Measurements from ENCODE around the gene FAM135A. TPM values are rescaled to one million over a fixed set of nuclear protein-coding genes. Genes with fewer than 3 reads are reported as not detected.

The FAM135A gene
- total and polyA plus RNA-seq, 10 of the 15 experiments (the other 5 are each of a cell fraction or from before 2014, with no cell fraction given): 3.9 to 24.5 (median 13.7) TPM

DNA sequence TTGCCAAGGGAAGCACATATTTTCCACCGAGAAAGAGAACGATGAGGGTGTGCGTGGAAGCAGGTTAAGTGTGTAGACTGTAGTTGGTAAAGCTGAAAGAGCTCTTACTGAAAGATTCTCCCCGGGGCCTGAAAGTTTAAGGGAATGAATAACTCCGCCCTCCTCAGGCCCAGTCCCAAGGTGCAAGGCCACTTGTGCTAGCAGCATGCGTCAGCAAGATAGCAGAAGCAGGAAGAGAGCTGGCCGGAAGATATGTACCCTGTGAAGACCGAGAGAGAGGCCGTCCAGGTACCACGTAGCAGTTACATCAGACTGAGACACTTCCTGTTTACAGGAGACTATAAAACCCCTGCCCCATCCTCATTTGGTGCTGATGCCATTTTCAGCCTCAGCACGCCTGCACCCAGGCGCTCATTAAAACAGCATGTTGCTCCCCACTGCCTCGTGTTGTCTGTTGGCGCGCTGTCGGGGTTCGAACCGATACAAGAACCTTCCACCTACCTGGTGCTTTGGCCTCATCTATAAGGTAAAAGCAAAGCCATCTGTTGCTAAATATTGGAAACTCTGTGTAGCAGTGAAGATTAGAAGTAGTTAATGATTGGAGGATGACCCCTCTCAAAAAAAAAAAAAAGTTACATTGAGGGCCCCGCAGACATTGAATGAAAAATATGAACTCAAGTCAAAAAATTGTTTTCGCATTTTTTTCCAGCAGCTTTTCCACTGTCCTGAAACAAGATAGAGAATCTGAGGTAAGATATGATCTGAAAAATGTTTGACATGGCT, 18.6 kb upstream of the FAM135A start (continued):
- TF ChIP-seq ZBTB40 (IDR thresholded peaks at IDR 0.05; ENCODE audit: borderline replicate concordance) (no peak), RCOR1 (conservative IDR thresholded peaks at IDR 0.05; ENCODE audit: low read depth, low read length) (no peak), E2F4 (IDR thresholded peaks at IDR 0.05; ENCODE audit: low read depth, low read length) (no peak)

- Histone ChIP-seq H3K27me3 (replicated peaks in 1 of 2; ENCODE audit: control insufficient read depth in 2 of 2, insufficient read depth in 2 of 2, low read length in 1 of 2) (no peaks in the 10 kb centered on the region; a peak in 2 of 4 replicates), H3K4me3 (no peak overlapping the region), H3K9me3 (replicated peaks; ENCODE audit: control insufficient read depth, insufficient read depth, low read length) (no peaks in the 10 kb centered on the region), H3K4me1 (ENCODE audit: control insufficient read depth, insufficient read depth, low read length) (no peaks in the 10 kb centered on the region), H3K4me2 (ENCODE audit: control insufficient read depth, insufficient read depth) (no peak overlapping the region), H3K27ac (ENCODE audit: control insufficient read depth, insufficient read depth) (no peak overlapping the region), H2AFZ (ENCODE audit: control insufficient read depth, low read depth, low read length) (no peak overlapping the region), H3K36me3 (ENCODE audit: control insufficient read depth in 2 of 2, insufficient read depth in 2 of 2, low read length in 1 of 2) (no peaks in the 10 kb centered on the region), H4K20me1 (ENCODE audit: control insufficient read depth, insufficient read depth) (no peaks in the 10 kb centered on the region), H3K9ac (ENCODE audit: control insufficient read depth, insufficient read depth, low read length) (no peak overlapping the region), H3K79me2 (ENCODE audit: control insufficient read depth, insufficient read depth, low read length) (no peaks in the 10 kb centered on the region)
- no TSS peak for BruUV-seq (replicated peaks)
- ChIA-PET SMC1A (ENCODE audit: uncharacterized antibody, unreplicated experiment) (interaction anchor here (1.2 to 1.5 kb wide), 3 partner anchors 18 to 174 kb away, joined by 3 read pairs; partner anchors contain the start of gene FAM135A), POLR2A (no interaction called here), RAD21 (ENCODE audit: unreplicated experiment) (no interaction called here), CTCF (interaction anchor here (0.8 to 1.4 kb wide), 3 partner anchors 26 to 291 kb away, joined by 3 to 5 read pairs (median 4); no protein-coding TSS in a partner anchor)
- FAIRE-seq (no peak), ATAC-seq (no peak), DNase-seq (ENCODE audit: low read depth, low spot score) (no peak)
- in situ Hi-C loops (cut with MboI): no loop called here
- intact Hi-C loops (cut with micrococcal nuclease; ENCODE audit: unreplicated experiment): loop anchor here (2.0 kb wide), 1 partner anchor 20 kb away; no protein-coding TSS in a partner anchor
- TF ChIP-seq SUPT20H (IDR thresholded peaks at IDR 0.05; ENCODE audit: borderline replicate concordance, control insufficient read depth, low read depth, low read length) (no peak), ZZZ3 (IDR thresholded peaks at IDR 0.05; ENCODE audit: control insufficient read depth, insufficient read length, low read depth) (no peak), CREB1 (IDR thresholded peaks at IDR 0.05; ENCODE audit: low read depth) (no peak), BCL3 (IDR thresholded peaks at IDR 0.05; ENCODE audit: borderline replicate concordance, insufficient read depth, low read depth, low read length, poor library complexity, severe bottlenecking) (no peak), MYC (IDR thresholded peaks at IDR 0.05; ENCODE audit: insufficient read depth, insufficient read length, insufficient replicate concordance, low read length, severe bottlenecking) (no peak), ZBED1 (IDR thresholded peaks at IDR 0.05; ENCODE audit: borderline replicate concordance) (no peak), MXI1 (IDR thresholded peaks at IDR 0.05; ENCODE audit: low read depth, low read length) (no peak), RUNX3 (IDR thresholded peaks at IDR 0.05; ENCODE audit: low read length) (no peak), POLR2A (IDR thresholded peaks at IDR 0.05; ENCODE audit: low read depth, low read length) (no peak), RELA (IDR thresholded peaks at IDR 0.05; ENCODE audit: borderline replicate concordance, partially characterized antibody) (no peak), SREBF1 (IDR thresholded peaks at IDR 0.05; ENCODE audit: low read length) (no peak), CREM (IDR thresholded peaks at IDR 0.05; ENCODE audit: low read depth) (no peak), WRNIP1 (IDR thresholded peaks at IDR 0.05; ENCODE audit: borderline replicate concordance, low read depth, low read length) (no peak)
Measured at GRCh38 chr6:70395301-70395672, 18.0 kb upstream of the FAM135A start.

Measured in GM12878 (cell line).